SJCRH30 (cell line): Measurements from ENCODE around the gene ITGA2. TPM values are rescaled to one million over a fixed set of nuclear protein-coding genes. Genes with fewer than 3 reads are reported as not detected.

Experiments used
- DNase-seq, 2 experiments: peaks; one replicate each; pipeline ENCODE4 v3.0.0-alpha.2; 2015 to 2020
- H3K27ac ChIP-seq: fragments of 250-450 bp; sonication (Bioruptor Pico); 2 replicates; pipeline ENCODE4 v1.5.1; 2020; ENCODE audit warnings: mild to moderate bottlenecking, moderate library complexity
- H3K27me3 ChIP-seq: fragments of 250-450 bp; sonication (Bioruptor Pico); 2 replicates; pipeline ENCODE4 v1.5.1; 2020; ENCODE audit warnings: mild to moderate bottlenecking, moderate library complexity
- H3K36me3 ChIP-seq: fragments of 250-450 bp; sonication (Bioruptor Pico); 2 replicates; pipeline ENCODE4 v1.5.1; 2020; ENCODE audit warnings: mild to moderate bottlenecking, moderate library complexity
- H3K4me1 ChIP-seq: fragments of 250-450 bp; sonication (Bioruptor Pico); 2 replicates; pipeline ENCODE4 v1.5.1; 2020; ENCODE audit warnings: mild to moderate bottlenecking, moderate library complexity
- H3K4me3 ChIP-seq: fragments of 250-450 bp; sonication (Bioruptor Pico); 2 replicates; pipeline ENCODE4 v1.5.1; 2020; ENCODE audit warnings: mild to moderate bottlenecking, moderate library complexity
- H3K9me3 ChIP-seq: fragments of 250-450 bp; sonication (Bioruptor Pico); replicated peaks from 2 replicates; pipeline ENCODE4 v1.5.1; 2020; ENCODE audit warnings: mild to moderate bottlenecking, moderate library complexity
- total RNA-seq: library from RNA; depleted of rRNA; stranded (reverse); fragments of >200 nt; shearing (Covaris generic); gene quantifications from 2 replicates; pipeline ENCODE4 v1.2.3, GENCODE V29; 2014

The ITGA2 gene
- total RNA-seq, 1 experiment from 2014 or later: 0.26 TPM

GRCh38 chr5:53041071-53041692 lies 52.0 kb downstream of the ITGA2 start:
- no peak for DNase-seq
- Histone ChIP-seq H3K4me1 (no peaks in the 10 kb centered on the region), H3K27me3 (no peaks in the 10 kb centered on the region), H3K36me3 (no peaks in the 10 kb centered on the region), H3K27ac (no peak overlapping the region), H3K4me3 (no peak overlapping the region), H3K9me3 (no peaks in the 10 kb centered on the region)

- Histone ChIP-seq H3K27ac (no peak overlapping the region), H3K4me1 (no peaks in the 10 kb centered on the region), H3K4me3 (no peak overlapping the region), H3K9me3 (no peaks in the 10 kb centered on the region), H3K27me3 (no peaks in the 10 kb centered on the region), H3K36me3 (no peaks in the 10 kb centered on the region)
- no peak for DNase-seq
Observed at GRCh38 chr5:53041740-53042139, 52.6 kb downstream of the ITGA2 start.

- DNase-seq: no peak
- Histone ChIP-seq H3K27ac (no peak overlapping the region), H3K4me3 (no peak overlapping the region)
Observed at GRCh38 chr5:53045263-53045662, 56.1 kb downstream of the ITGA2 start.

GRCh38 chr5:53048248-53048647 lies 59.1 kb downstream of the ITGA2 start:
- Histone ChIP-seq H3K4me1 (no peaks in the 10 kb centered on the region), H3K27ac (no peak overlapping the region), H3K4me3 (no peak overlapping the region), H3K9me3 (no peaks in the 10 kb centered on the region), H3K36me3 (no peaks in the 10 kb centered on the region), H3K27me3 (no peaks in the 10 kb centered on the region)
- DNase-seq: no peak

More at GRCh38 chr5:53045263-53045662, 56.1 kb downstream of the ITGA2 start:
- H3K9me3 ChIP-seq: no peaks in the 10 kb centered on the region
- H3K4me1 ChIP-seq: no peaks in the 10 kb centered on the region
- no peaks in the 10 kb centered on the region for H3K27me3 ChIP-seq
- no peaks in the 10 kb centered on the region for H3K36me3 ChIP-seq

GRCh38 chr5:53052499-53052898 lies 63.3 kb downstream of the ITGA2 start:
- Histone ChIP-seq H3K27me3 (no peaks in the 10 kb centered on the region), H3K36me3 (no peaks in the 10 kb centered on the region), H3K4me1 (no peaks in the 10 kb centered on the region), H3K9me3 (no peaks in the 10 kb centered on the region), H3K27ac (no peak overlapping the region), H3K4me3 (no peak overlapping the region)
- no peak for DNase-seq

GRCh38 chr5:53053364-53053763 lies 64.2 kb downstream of the ITGA2 start:
- Histone ChIP-seq H3K27ac (no peak overlapping the region), H3K4me1 (no peaks in the 10 kb centered on the region), H3K4me3 (no peak overlapping the region), H3K27me3 (no peaks in the 10 kb centered on the region), H3K9me3 (no peaks in the 10 kb centered on the region), H3K36me3 (no peaks in the 10 kb centered on the region)
- no peak for DNase-seq

GRCh38 chr5:53055365-53055764 lies 66.2 kb downstream of the ITGA2 start:
- no peaks in the 10 kb centered on the region for H3K4me1 ChIP-seq
- H3K36me3 ChIP-seq: no peaks in the 10 kb centered on the region
- H3K4me3 ChIP-seq: no peak overlapping the region
- H3K9me3 ChIP-seq: no peaks in the 10 kb centered on the region
- DNase-seq: no peak
- H3K27me3 ChIP-seq: no peaks in the 10 kb centered on the region
- H3K27ac ChIP-seq: no peak overlapping the region

- DNase-seq: no peak
- Histone ChIP-seq H3K4me1 (peaks cover 10% of the 10 kb centered on the region), H3K27me3 (no peaks in the 10 kb centered on the region), H3K9me3 (no peaks in the 10 kb centered on the region), H3K36me3 (no peaks in the 10 kb centered on the region), H3K4me3 (no peak overlapping the region), H3K27ac (no peak overlapping the region)
Observed at GRCh38 chr5:53059281-53059680, 70.1 kb downstream of the ITGA2 start.

- Histone ChIP-seq H3K36me3 (no peaks in the 10 kb centered on the region), H3K9me3 (no peaks in the 10 kb centered on the region), H3K27ac (no peak overlapping the region), H3K4me3 (no peak overlapping the region), H3K27me3 (no peaks in the 10 kb centered on the region), H3K4me1 (peaks cover 10% of the 10 kb centered on the region)
- no peak for DNase-seq
Observed at GRCh38 chr5:53063176-53063575, 74.0 kb downstream of the ITGA2 start.

GRCh38 chr5:53063791-53064190 lies 74.6 kb downstream of the ITGA2 start:
- Histone ChIP-seq H3K36me3 (no peaks in the 10 kb centered on the region), H3K9me3 (no peaks in the 10 kb centered on the region), H3K4me3 (no peak overlapping the region), H3K27ac (no peak overlapping the region), H3K4me1 (peaks cover 10% of the 10 kb centered on the region), H3K27me3 (no peaks in the 10 kb centered on the region)
- DNase-seq: no peak

GRCh38 chr5:53066088-53066487 lies 76.9 kb downstream of the ITGA2 start:
- Histone ChIP-seq H3K4me3 (no peak overlapping the region), H3K4me1 (peaks cover 10% of the 10 kb centered on the region), H3K27ac (no peak overlapping the region), H3K9me3 (no peaks in the 10 kb centered on the region), H3K27me3 (no peaks in the 10 kb centered on the region), H3K36me3 (no peaks in the 10 kb centered on the region)
- no peak for DNase-seq

- Histone ChIP-seq H3K9me3 (no peaks in the 10 kb centered on the region), H3K4me1 (no peaks in the 10 kb centered on the region), H3K36me3 (no peaks in the 10 kb centered on the region), H3K4me3 (no peak overlapping the region), H3K27ac (no peak overlapping the region), H3K27me3 (no peaks in the 10 kb centered on the region)
- no peak for DNase-seq
Observed at GRCh38 chr5:53067641-53068040, 78.5 kb downstream of the ITGA2 start.

GRCh38 chr5:53068291-53068836 lies 79.2 kb downstream of the ITGA2 start:
- no peaks in the 10 kb centered on the region for H3K9me3 ChIP-seq

GRCh38 chr5:53069626-53070025 lies 80.5 kb downstream of the ITGA2 start:
- Histone ChIP-seq H3K4me3 (no peak overlapping the region), H3K9me3 (no peaks in the 10 kb centered on the region), H3K36me3 (no peaks in the 10 kb centered on the region), H3K4me1 (no peaks in the 10 kb centered on the region), H3K27me3 (no peaks in the 10 kb centered on the region), H3K27ac (no peak overlapping the region)
- DNase-seq: no peak

More at GRCh38 chr5:53068291-53068836, 79.2 kb downstream of the ITGA2 start:
- no peak overlapping the region for H3K27ac ChIP-seq
- no peaks in the 10 kb centered on the region for H3K4me1 ChIP-seq
- H3K4me3 ChIP-seq: no peak overlapping the region
- no peaks in the 10 kb centered on the region for H3K27me3 ChIP-seq
- no peak for DNase-seq
- no peaks in the 10 kb centered on the region for H3K36me3 ChIP-seq

GRCh38 chr5:53071298-53071697 lies 82.1 kb downstream of the ITGA2 start:
- Histone ChIP-seq H3K27me3 (no peaks in the 10 kb centered on the region), H3K27ac (no peak overlapping the region), H3K36me3 (no peaks in the 10 kb centered on the region), H3K4me1 (no peaks in the 10 kb centered on the region), H3K9me3 (no peaks in the 10 kb centered on the region), H3K4me3 (no peak overlapping the region)
- DNase-seq: no peak

- Histone ChIP-seq H3K36me3 (no peaks in the 10 kb centered on the region), H3K4me3 (no peak overlapping the region), H3K4me1 (no peaks in the 10 kb centered on the region), H3K9me3 (no peaks in the 10 kb centered on the region), H3K27me3 (no peaks in the 10 kb centered on the region), H3K27ac (no peak overlapping the region)
- DNase-seq: no peak
Observed at GRCh38 chr5:53071738-53072137, 82.6 kb downstream of the ITGA2 start.
